ENCODE measurements around the gene GABRG3.

- TF ChIP-seq, protein P1, sequence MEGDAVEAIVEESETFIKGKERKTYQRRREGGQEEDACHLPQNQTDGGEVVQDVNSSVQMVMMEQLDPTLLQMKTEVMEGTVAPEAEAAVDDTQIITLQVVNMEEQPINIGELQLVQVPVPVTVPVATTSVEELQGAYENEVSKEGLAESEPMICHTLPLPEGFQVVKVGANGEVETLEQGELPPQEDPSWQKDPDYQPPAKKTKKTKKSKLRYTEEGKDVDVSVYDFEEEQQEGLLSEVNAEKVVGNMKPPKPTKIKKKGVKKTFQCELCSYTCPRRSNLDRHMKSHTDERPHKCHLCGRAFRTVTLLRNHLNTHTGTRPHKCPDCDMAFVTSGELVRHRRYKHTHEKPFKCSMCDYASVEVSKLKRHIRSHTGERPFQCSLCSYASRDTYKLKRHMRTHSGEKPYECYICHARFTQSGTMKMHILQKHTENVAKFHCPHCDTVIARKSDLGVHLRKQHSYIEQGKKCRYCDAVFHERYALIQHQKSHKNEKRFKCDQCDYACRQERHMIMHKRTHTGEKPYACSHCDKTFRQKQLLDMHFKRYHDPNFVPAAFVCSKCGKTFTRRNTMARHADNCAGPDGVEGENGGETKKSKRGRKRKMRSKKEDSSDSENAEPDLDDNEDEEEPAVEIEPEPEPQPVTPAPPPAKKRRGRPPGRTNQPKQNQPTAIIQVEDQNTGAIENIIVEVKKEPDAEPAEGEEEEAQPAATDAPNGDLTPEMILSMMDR (IDR thresholded peaks at IDR 0.05; ENCODE audit: insufficient read depth, low read length, poor library complexity, severe bottlenecking), result no peak
- no peak for TF ChIP-seq EZH2phosphoT487 (conservative IDR thresholded peaks at IDR 0.05; ENCODE audit: low read length)
Observed at GRCh38 chr15:27095886-27096624, 125.1 kb downstream of the GABRG3 start.
